Measurements from ENCODE around the gene DHX40.
"Not testable (repeated sequence)": the region's sequence is repeated elsewhere in the genome, so short reads cannot be mapped to it uniquely, and the experiment has no call there.

- TF ChIP-seq CTCF (IDR thresholded peaks at IDR 0.05); POLR2AphosphoS5 (IDR thresholded peaks at IDR 0.05; ENCODE audit: low read depth, low read length); REST (IDR thresholded peaks at IDR 0.05; ENCODE audit: insufficient read depth in 1 of 2, low read depth in 2 of 2, low read length in 1 of 2); TCF7L2 (IDR thresholded peaks at IDR 0.05; ENCODE audit: low read depth, low read length); SIN3A (IDR thresholded peaks at IDR 0.05; ENCODE audit: borderline replicate concordance, insufficient read depth, low read depth, low read length): not testable (repeated sequence)
Observed at GRCh38 chr17:59584168-59584567, 18.8 kb downstream of the DHX40 start.
